ENCODE measurements around the gene RNF224.

The RNF224 gene

GRCh38 chr9:137233143-137233980 is 6.1 kb downstream of the RNF224 start:
- no peak for DNase-seq (ENCODE audit: low read depth)
- TF ChIP-seq CTCF (conservative IDR thresholded peaks at IDR 0.05; ENCODE audit: low read depth, low read length) = no peak
- no peak overlapping the region for H3K4me3 ChIP-seq (ENCODE audit: low read depth, low read length)

GRCh38 chr9:137234055-137234697 is 6.9 kb downstream of the RNF224 start:
- no peak overlapping the region for H3K4me3 ChIP-seq (ENCODE audit: low read depth, low read length)
- no peak for DNase-seq (ENCODE audit: low read depth)
- TF ChIP-seq CTCF (conservative IDR thresholded peaks at IDR 0.05; ENCODE audit: low read depth, low read length) = no peak

GRCh38 chr9:137234758-137235423 is 7.6 kb downstream of the RNF224 start:
- no peak overlapping the region for H3K4me3 ChIP-seq (ENCODE audit: low read depth, low read length)
- no peak for DNase-seq (ENCODE audit: low read depth)
- TF ChIP-seq CTCF (conservative IDR thresholded peaks at IDR 0.05; ENCODE audit: low read depth, low read length) = no peak

- no peak for TF ChIP-seq CTCF (conservative IDR thresholded peaks at IDR 0.05; ENCODE audit: low read depth, low read length)
- H3K4me3 ChIP-seq (ENCODE audit: low read depth, low read length) = no peak overlapping the region
- no peak for DNase-seq (ENCODE audit: low read depth)
Observed at GRCh38 chr9:137235424-137236237, 8.3 kb downstream of the RNF224 start.

- TF ChIP-seq CTCF (conservative IDR thresholded peaks at IDR 0.05; ENCODE audit: low read depth, low read length) = peak; percentile 96
- no peak overlapping the region for H3K4me3 ChIP-seq (ENCODE audit: low read depth, low read length)
- DNase-seq (ENCODE audit: low read depth) = peak; percentile 81
Observed at GRCh38 chr9:137236238-137236935, 9.1 kb downstream of the RNF224 start.

GRCh38 chr9:137236936-137237421 is 9.7 kb downstream of the RNF224 start:
- TF ChIP-seq CTCF (conservative IDR thresholded peaks at IDR 0.05; ENCODE audit: low read depth, low read length) = no peak
- no peak overlapping the region for H3K4me3 ChIP-seq (ENCODE audit: low read depth, low read length)
- no peak for DNase-seq (ENCODE audit: low read depth)
